ENCODE measurements around the gene TCF25.

DNA sequence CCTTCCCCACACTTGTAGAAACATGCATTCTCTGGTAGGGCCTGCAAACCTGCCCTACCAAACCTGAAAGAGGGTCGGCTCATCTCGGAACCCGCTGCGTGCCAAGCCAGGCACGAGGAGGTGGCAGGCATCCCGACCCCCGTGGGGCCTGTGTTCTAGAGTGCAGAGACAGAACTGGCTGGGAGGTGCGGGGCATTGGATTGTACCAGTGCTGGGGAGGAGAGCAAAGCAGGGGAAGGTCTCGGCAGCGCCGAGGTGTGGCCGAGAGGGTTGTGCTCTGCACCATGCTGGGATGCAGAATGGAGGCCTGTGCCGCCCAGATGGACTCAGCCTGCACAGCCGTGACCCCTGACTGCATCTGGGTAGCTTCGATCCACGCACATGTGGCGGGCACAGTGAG, 27.5 kb downstream of the TCF25 start:
- TF ChIP-seq POLR2A (IDR thresholded peaks at IDR 0.05; ENCODE audit: low read length) (no peak), GATA1 (IDR thresholded peaks at IDR 0.05; ENCODE audit: low read depth, low read length) (no peak)

All from erythroblast (primary cell).